ENCODE measurements around the gene CTAGE9.

CTAGE9 gene

DNA sequence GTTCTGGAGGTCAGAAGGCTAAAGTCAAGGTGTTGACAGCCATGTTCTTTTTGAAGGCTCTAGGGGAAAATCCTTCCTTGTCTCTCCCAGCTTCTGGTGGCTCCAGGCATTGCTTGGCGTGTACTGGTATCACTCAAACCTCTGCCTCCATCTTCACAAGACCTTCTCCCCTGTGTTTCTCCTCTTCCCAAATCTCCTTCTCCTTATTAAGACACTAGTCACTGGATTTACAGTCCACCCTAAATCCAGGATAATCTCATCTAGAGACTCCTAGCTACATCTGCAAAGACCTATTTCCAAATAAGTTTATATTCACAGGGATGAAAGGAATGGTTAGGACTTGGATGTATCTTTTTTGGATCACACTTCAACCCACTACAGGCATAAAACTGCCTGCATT lies 26.0 kb upstream of the CTAGE9 start:
- POLR2A ChIA-PET, result no interaction called here
- no peak for DNase-seq (ENCODE audit: extremely low spot score)
- CTCF ChIA-PET, result interaction anchor here (0.6 kb wide), 1 partner anchor 444 kb away, joined by 3 read pairs; no protein-coding TSS in a partner anchor

DNA sequence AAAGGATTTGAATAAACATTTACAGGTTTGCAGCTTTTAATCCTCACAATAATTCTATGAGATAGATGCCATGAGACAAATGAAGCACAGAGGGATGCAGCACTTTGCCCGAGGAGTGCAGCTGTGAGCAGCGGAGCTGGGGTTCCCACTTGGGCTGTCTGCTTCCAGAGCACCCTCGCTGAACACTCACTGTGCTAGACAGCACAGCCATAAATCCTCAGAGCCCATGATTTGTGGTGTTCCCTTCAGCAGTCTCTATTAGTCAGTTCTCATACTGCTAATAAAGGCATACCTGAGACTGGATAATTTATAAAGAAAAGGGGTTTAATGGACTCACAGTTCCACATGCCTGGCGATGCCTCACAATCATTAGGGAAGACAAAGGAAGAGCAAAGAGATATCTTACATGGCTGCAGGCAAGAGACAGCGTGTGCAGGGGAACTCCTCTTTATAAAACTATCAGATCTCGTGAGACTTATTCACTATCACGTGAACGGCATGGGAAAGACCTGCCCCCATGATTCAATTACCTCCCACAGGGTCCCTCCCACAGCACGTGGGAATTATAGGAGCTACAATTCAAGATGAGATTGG lies 25.3 kb upstream of the CTAGE9 start:
- CTCF ChIA-PET, result interaction anchor here (0.6 kb wide), 1 partner anchor 445 kb away, joined by 3 read pairs; no protein-coding TSS in a partner anchor
- TF ChIP-seq BHLHE40 (IDR thresholded peaks at IDR 0.05; ENCODE audit: borderline replicate concordance), result no peak
- TF ChIP-seq, protein P1, sequence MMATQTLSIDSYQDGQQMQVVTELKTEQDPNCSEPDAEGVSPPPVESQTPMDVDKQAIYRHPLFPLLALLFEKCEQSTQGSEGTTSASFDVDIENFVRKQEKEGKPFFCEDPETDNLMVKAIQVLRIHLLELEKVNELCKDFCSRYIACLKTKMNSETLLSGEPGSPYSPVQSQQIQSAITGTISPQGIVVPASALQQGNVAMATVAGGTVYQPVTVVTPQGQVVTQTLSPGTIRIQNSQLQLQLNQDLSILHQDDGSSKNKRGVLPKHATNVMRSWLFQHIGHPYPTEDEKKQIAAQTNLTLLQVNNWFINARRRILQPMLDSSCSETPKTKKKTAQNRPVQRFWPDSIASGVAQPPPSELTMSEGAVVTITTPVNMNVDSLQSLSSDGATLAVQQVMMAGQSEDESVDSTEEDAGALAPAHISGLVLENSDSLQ (IDR thresholded peaks at IDR 0.05), result no peak
- no peak for TF ChIP-seq TARDBP (IDR thresholded peaks at IDR 0.05)
- no peak for TF ChIP-seq CTBP1 (IDR thresholded peaks at IDR 0.05; ENCODE audit: borderline replicate concordance)
- TF ChIP-seq L3MBTL2 (conservative IDR thresholded peaks at IDR 0.05), result no peak
- no peak for TF ChIP-seq SP1 (IDR thresholded peaks at IDR 0.05)
- no peak for TF ChIP-seq SUZ12 (IDR thresholded peaks at IDR 0.05)
- TF ChIP-seq ZNF384 (IDR thresholded peaks at IDR 0.05), result no peak
- no peak for TF ChIP-seq FOXM1 (IDR thresholded peaks at IDR 0.05; ENCODE audit: borderline replicate concordance)
- no peak for TF ChIP-seq ARNT (IDR thresholded peaks at IDR 0.05)
- no peak for TF ChIP-seq LEF1 (IDR thresholded peaks at IDR 0.05; ENCODE audit: borderline replicate concordance)
- TF ChIP-seq NFRKB (IDR thresholded peaks at IDR 0.05), result no peak
- TF ChIP-seq HDGF (IDR thresholded peaks at IDR 0.05; ENCODE audit: borderline replicate concordance), result no peak
- no peak for TF ChIP-seq FOXK2 (IDR thresholded peaks at IDR 0.05)
- TF ChIP-seq ELF4 (IDR thresholded peaks at IDR 0.05), result no peak
- TF ChIP-seq FOXA1 (IDR thresholded peaks at IDR 0.05), result no peak

More for the DNA sequence above, 26.0 kb upstream of the CTAGE9 start:
- TF ChIP-seq ELF4 (IDR thresholded peaks at IDR 0.05), result no peak
- TF ChIP-seq ZNF384 (IDR thresholded peaks at IDR 0.05), result no peak
- TF ChIP-seq NFRKB (IDR thresholded peaks at IDR 0.05), result no peak
- no peak for TF ChIP-seq FOXM1 (IDR thresholded peaks at IDR 0.05; ENCODE audit: borderline replicate concordance)
- TF ChIP-seq LEF1 (IDR thresholded peaks at IDR 0.05; ENCODE audit: borderline replicate concordance), result no peak
- TF ChIP-seq FOXK2 (IDR thresholded peaks at IDR 0.05), result no peak
- TF ChIP-seq SUZ12 (IDR thresholded peaks at IDR 0.05), result no peak
- no peak for TF ChIP-seq HDGF (IDR thresholded peaks at IDR 0.05; ENCODE audit: borderline replicate concordance)
- no peak for TF ChIP-seq L3MBTL2 (conservative IDR thresholded peaks at IDR 0.05)
- TF ChIP-seq SP1 (IDR thresholded peaks at IDR 0.05), result no peak
- no peak for TF ChIP-seq CTBP1 (IDR thresholded peaks at IDR 0.05; ENCODE audit: borderline replicate concordance)
- no peak for TF ChIP-seq FOXA1 (IDR thresholded peaks at IDR 0.05)
- no peak for TF ChIP-seq BHLHE40 (IDR thresholded peaks at IDR 0.05; ENCODE audit: borderline replicate concordance)

DNA sequence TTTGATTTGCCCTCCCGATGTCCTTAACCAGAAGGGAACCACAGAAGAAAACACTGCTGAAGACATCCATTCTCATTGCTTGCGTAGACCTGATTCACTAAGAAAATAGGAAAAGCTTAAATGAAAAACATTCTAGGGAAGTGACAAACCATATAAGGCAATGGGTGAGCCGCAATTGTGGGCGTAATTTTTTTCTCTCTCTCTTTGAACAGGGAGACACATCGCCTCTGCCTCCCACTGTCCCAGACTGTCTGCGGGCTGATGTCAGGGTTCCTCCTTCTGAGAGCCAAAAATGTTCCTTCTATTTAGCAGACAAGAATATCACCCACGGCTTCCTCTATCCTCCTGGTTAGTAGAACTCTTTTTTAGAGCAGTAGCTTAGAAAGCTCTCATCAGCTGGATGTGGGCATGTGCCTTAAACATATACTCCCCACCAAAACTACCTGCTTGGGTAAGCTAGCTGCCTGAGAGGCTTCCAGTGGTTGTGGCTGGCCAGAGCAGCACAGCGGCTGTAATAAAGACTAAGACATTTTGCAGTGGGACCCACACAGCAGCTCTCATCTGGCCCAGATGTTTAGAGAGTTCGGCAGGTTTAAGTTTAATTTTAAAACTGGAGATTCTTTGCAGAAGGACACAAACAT lies 22.7 kb upstream of the CTAGE9 start:
- DNase-seq (ENCODE audit: extremely low spot score), result no peak
- TF ChIP-seq SUZ12 (IDR thresholded peaks at IDR 0.05), result no peak
- no peak for TF ChIP-seq ARNT (IDR thresholded peaks at IDR 0.05)
- TF ChIP-seq HDGF (IDR thresholded peaks at IDR 0.05; ENCODE audit: borderline replicate concordance), result no peak
- TF ChIP-seq L3MBTL2 (conservative IDR thresholded peaks at IDR 0.05), result no peak
- TF ChIP-seq ZNF384 (IDR thresholded peaks at IDR 0.05), result no peak
- TF ChIP-seq NFRKB (IDR thresholded peaks at IDR 0.05), result no peak
- TF ChIP-seq, protein P1 (IDR thresholded peaks at IDR 0.05), result no peak
- TF ChIP-seq FOXM1 (IDR thresholded peaks at IDR 0.05; ENCODE audit: borderline replicate concordance), result no peak
- no peak for TF ChIP-seq LEF1 (IDR thresholded peaks at IDR 0.05; ENCODE audit: borderline replicate concordance)
- no peak for TF ChIP-seq FOXA1 (IDR thresholded peaks at IDR 0.05)
- TF ChIP-seq TARDBP (IDR thresholded peaks at IDR 0.05), result no peak
- TF ChIP-seq SP1 (IDR thresholded peaks at IDR 0.05), result no peak
- no peak for TF ChIP-seq FOXK2 (IDR thresholded peaks at IDR 0.05)
- TF ChIP-seq CTBP1 (IDR thresholded peaks at IDR 0.05; ENCODE audit: borderline replicate concordance), result no peak
- TF ChIP-seq ELF4 (IDR thresholded peaks at IDR 0.05), result no peak
- TF ChIP-seq BHLHE40 (IDR thresholded peaks at IDR 0.05; ENCODE audit: borderline replicate concordance), result no peak
- CTCF ChIA-PET, result no interaction called here
- POLR2A ChIA-PET, result no interaction called here

More for the DNA sequence above, 25.3 kb upstream of the CTAGE9 start:
- POLR2A ChIA-PET, result interaction anchor here (0.6 kb wide), 1 partner anchor 1593 kb away, joined by 3 read pairs; no protein-coding TSS in a partner anchor
- no peak for DNase-seq (ENCODE audit: extremely low spot score)

DNA sequence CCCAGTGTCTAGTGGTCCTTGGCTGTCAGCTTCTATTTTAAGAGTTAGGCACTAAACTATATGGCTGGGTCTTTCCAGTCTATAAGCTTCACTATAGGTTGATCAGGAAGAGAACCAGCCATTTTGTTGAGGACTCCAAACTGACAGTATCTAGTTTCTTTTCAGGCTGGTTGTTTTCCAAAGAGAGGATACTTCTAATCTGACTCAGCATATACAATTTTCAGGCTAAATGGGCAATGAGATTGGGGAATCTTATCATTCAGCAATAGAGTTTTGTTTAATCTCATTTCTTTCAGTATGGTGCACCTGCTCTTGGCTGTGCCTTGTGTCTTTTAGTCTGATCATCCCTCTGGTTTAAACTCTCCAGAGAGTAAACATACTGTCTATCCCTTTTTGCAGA lies 20.4 kb upstream of the CTAGE9 start:
- DNase-seq (ENCODE audit: extremely low spot score), result no peak
- ChIA-PET CTCF (no interaction called here), POLR2A (no interaction called here)
- TF ChIP-seq TARDBP (IDR thresholded peaks at IDR 0.05), result no peak
- TF ChIP-seq ZNF384 (IDR thresholded peaks at IDR 0.05), result no peak
- TF ChIP-seq SUZ12 (IDR thresholded peaks at IDR 0.05), result no peak
- no peak for TF ChIP-seq ARNT (IDR thresholded peaks at IDR 0.05)
- no peak for TF ChIP-seq BHLHE40 (IDR thresholded peaks at IDR 0.05; ENCODE audit: borderline replicate concordance)
- no peak for TF ChIP-seq SP1 (IDR thresholded peaks at IDR 0.05)
- no peak for TF ChIP-seq LEF1 (IDR thresholded peaks at IDR 0.05; ENCODE audit: borderline replicate concordance)
- no peak for TF ChIP-seq FOXK2 (IDR thresholded peaks at IDR 0.05)
- TF ChIP-seq CTBP1 (IDR thresholded peaks at IDR 0.05; ENCODE audit: borderline replicate concordance), result no peak
- no peak for TF ChIP-seq ELF4 (IDR thresholded peaks at IDR 0.05)
- no peak for TF ChIP-seq L3MBTL2 (conservative IDR thresholded peaks at IDR 0.05)
- TF ChIP-seq FOXM1 (IDR thresholded peaks at IDR 0.05; ENCODE audit: borderline replicate concordance), result no peak
- TF ChIP-seq, protein P1 (IDR thresholded peaks at IDR 0.05), result no peak
- TF ChIP-seq NFRKB (IDR thresholded peaks at IDR 0.05), result no peak
- TF ChIP-seq FOXA1 (IDR thresholded peaks at IDR 0.05), result no peak
- TF ChIP-seq HDGF (IDR thresholded peaks at IDR 0.05; ENCODE audit: borderline replicate concordance), result no peak

DNA sequence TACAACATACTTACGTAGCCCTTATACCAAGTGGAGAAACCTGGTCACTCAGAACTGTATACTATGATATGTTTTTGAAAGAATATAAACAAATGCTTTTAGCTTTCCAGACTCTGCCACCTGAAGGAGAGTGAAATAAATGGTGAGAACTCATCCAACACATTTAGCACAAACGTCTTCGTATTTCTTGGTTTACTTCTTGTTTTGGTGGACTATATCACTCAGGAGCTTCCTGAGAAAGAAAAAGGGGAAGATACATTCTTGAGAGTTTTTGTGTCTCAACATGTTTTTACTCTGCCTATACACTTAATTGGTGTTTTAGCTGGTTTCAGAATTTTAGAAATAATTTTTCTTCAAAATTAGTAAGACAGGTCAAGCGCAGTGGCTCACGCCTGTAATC lies 19.4 kb upstream of the CTAGE9 start:
- ChIA-PET CTCF (no interaction called here), POLR2A (no interaction called here)
- no peak for DNase-seq (ENCODE audit: extremely low spot score)
- TF ChIP-seq HDGF (IDR thresholded peaks at IDR 0.05; ENCODE audit: borderline replicate concordance) (no peak), ZNF384 (IDR thresholded peaks at IDR 0.05) (no peak), FOXM1 (IDR thresholded peaks at IDR 0.05; ENCODE audit: borderline replicate concordance) (no peak), L3MBTL2 (conservative IDR thresholded peaks at IDR 0.05) (no peak), SUZ12 (IDR thresholded peaks at IDR 0.05) (no peak), LEF1 (IDR thresholded peaks at IDR 0.05; ENCODE audit: borderline replicate concordance) (no peak), FOXK2 (IDR thresholded peaks at IDR 0.05) (no peak), FOXA1 (IDR thresholded peaks at IDR 0.05) (no peak), BHLHE40 (IDR thresholded peaks at IDR 0.05; ENCODE audit: borderline replicate concordance) (no peak), ELF4 (IDR thresholded peaks at IDR 0.05) (no peak), SP1 (IDR thresholded peaks at IDR 0.05) (no peak), TARDBP (IDR thresholded peaks at IDR 0.05) (no peak), NFRKB (IDR thresholded peaks at IDR 0.05) (no peak), ARNT (IDR thresholded peaks at IDR 0.05) (no peak), CTBP1 (IDR thresholded peaks at IDR 0.05; ENCODE audit: borderline replicate concordance) (no peak)
- TF ChIP-seq, protein P1 (IDR thresholded peaks at IDR 0.05), result no peak
